IPS-NIHi11 (cell line): ENCODE results near the gene NHSL2.
"Not testable (repeated sequence)": the region's sequence is repeated elsewhere in the genome, so short reads cannot be mapped to it uniquely, and the experiment has no call there.

Experiments used
- DNase-seq: peaks from one replicate; pipeline ENCODE4 v3.0.0; 2012; ENCODE audit warnings: mixed read lengths, low spot score

The NHSL2 gene

GRCh38 chrX:71923516-71923915 lies 12.9 kb downstream of the NHSL2 start:
- DNase-seq: no peak

- no peak for DNase-seq
These were observed 16.4 kb downstream of the NHSL2 start for GRCh38 chrX:71927040-71927439.

GRCh38 chrX:71928856-71929255 lies 18.2 kb downstream of the NHSL2 start:
- DNase-seq: no peak

- DNase-seq: no peak
These were observed 19.7 kb downstream of the NHSL2 start for GRCh38 chrX:71930298-71930697.

- peak; percentile 27 for DNase-seq
These were observed 24.8 kb downstream of the NHSL2 start for GRCh38 chrX:71935476-71935875.

GRCh38 chrX:71936632-71937031 lies 26.0 kb downstream of the NHSL2 start:
- DNase-seq: no peak

- DNase-seq: no peak
These were observed 27.7 kb downstream of the NHSL2 start for GRCh38 chrX:71938371-71938770.

GRCh38 chrX:71941145-71941544 lies 30.5 kb downstream of the NHSL2 start:
- no peak for DNase-seq

- DNase-seq: peak; percentile 17
These were observed 31.1 kb downstream of the NHSL2 start for GRCh38 chrX:71941776-71942175.

- DNase-seq: no peak
These were observed 33.7 kb downstream of the NHSL2 start for GRCh38 chrX:71944369-71944768.

- DNase-seq: no peak
These were observed 34.7 kb downstream of the NHSL2 start for GRCh38 chrX:71945237-71945805.

GRCh38 chrX:71949363-71949762 lies 38.7 kb downstream of the NHSL2 start:
- no peak for DNase-seq

GRCh38 chrX:71949844-71950445 lies 39.3 kb downstream of the NHSL2 start:
- no peak for DNase-seq

GRCh38 chrX:71953391-71953790 lies 42.7 kb downstream of the NHSL2 start:
- DNase-seq: no peak

GRCh38 chrX:71953946-71954345 lies 43.3 kb downstream of the NHSL2 start:
- DNase-seq: no peak

- no peak for DNase-seq
These were observed 43.8 kb downstream of the NHSL2 start for GRCh38 chrX:71954458-71954857.

- no peak for DNase-seq
These were observed 45.0 kb downstream of the NHSL2 start for GRCh38 chrX:71955530-71956120.

GRCh38 chrX:71958281-71958675 lies 47.6 kb downstream of the NHSL2 start:
- peak; percentile 19 for DNase-seq

- DNase-seq: not testable (repeated sequence)
These were observed 53.5 kb downstream of the NHSL2 start for GRCh38 chrX:71964184-71964583.

- no peak for DNase-seq
These were observed 64.3 kb downstream of the NHSL2 start for GRCh38 chrX:71974916-71975315.

- no peak for DNase-seq
These were observed 66.1 kb downstream of the NHSL2 start for GRCh38 chrX:71976753-71977152.

- DNase-seq: no peak
These were observed 67.5 kb downstream of the NHSL2 start for GRCh38 chrX:71978164-71978563.

- DNase-seq: no peak
These were observed 79.3 kb downstream of the NHSL2 start for GRCh38 chrX:71989768-71990426.
